Glomerular visceral epithelial cell (primary cell): ENCODE results near the gene TMEM184A.

Experiments used
- DNase-seq: peaks from one replicate; pipeline ENCODE4 v3.0.0-alpha.2; 2016; ENCODE audit errors: extremely low spot score

Gene TMEM184A

GRCh38 chr7:1567896-1568510, 12.0 kb upstream of the TMEM184A start:
- peak; percentile 89 for DNase-seq

- peak; percentile 72 for DNase-seq
Observed at GRCh38 chr7:1567049-1567771, 11.2 kb upstream of the TMEM184A start.

GRCh38 chr7:1566687-1567048, 10.7 kb upstream of the TMEM184A start:
- DNase-seq: no peak

GRCh38 chr7:1564603-1565022, 8.6 kb upstream of the TMEM184A start:
- no peak for DNase-seq

- DNase-seq: no peak
Observed at GRCh38 chr7:1563981-1564602, 8.1 kb upstream of the TMEM184A start.

- DNase-seq: no peak
Observed at GRCh38 chr7:1562597-1563051, 6.6 kb upstream of the TMEM184A start.

GRCh38 chr7:1562116-1562515, 6.1 kb upstream of the TMEM184A start:
- DNase-seq: no peak

DNA sequence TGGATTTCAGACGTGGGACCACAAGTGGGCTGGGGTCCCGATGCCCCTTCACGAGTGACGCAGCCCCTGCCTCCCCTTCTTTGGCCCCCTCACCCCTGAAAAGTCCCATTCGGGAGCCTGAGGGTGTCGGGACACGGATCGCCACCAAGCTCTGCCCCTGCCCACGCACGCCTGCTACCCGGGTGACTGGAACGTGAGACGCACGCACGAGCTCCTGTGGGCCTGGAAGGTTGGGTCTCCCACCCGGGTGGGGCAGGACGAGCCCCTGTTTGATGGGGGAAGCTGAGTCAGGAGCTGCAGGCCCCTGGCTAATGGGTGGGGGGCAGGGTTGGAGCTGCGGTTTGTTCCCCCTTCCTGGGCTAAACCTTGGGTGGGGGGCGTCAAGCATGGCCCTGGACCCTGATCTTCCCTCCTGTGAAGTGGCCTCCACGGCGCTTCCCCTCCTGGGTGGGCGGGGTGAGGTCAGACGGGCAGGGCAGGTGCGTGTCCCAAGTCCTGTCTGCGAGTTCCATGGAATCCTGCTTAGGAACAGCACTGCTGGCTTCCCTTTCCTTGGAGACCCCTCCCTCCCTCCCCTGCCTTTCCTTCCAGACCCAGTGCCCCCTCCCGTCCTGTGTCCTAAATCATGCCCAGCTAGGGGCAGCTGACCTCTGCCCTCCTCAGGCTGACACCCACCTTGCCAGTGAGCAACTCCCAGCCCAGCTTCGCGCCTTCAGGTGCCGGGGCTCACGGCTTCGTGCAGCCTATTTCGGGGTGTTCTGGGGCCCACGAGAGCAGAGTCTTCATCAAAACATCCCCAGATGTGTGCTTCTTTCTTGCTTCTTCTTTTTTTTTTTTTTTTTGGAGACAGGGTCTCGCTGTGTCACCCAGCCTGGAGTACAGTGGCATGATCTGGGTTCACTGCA, 5.3 kb upstream of the TMEM184A start:
- DNase-seq: no peak

- DNase-seq: no peak
Observed at GRCh38 chr7:1560620-1561031, 4.6 kb upstream of the TMEM184A start.

GRCh38 chr7:1559626-1560590, 3.9 kb upstream of the TMEM184A start:
- no peak for DNase-seq

DNA sequence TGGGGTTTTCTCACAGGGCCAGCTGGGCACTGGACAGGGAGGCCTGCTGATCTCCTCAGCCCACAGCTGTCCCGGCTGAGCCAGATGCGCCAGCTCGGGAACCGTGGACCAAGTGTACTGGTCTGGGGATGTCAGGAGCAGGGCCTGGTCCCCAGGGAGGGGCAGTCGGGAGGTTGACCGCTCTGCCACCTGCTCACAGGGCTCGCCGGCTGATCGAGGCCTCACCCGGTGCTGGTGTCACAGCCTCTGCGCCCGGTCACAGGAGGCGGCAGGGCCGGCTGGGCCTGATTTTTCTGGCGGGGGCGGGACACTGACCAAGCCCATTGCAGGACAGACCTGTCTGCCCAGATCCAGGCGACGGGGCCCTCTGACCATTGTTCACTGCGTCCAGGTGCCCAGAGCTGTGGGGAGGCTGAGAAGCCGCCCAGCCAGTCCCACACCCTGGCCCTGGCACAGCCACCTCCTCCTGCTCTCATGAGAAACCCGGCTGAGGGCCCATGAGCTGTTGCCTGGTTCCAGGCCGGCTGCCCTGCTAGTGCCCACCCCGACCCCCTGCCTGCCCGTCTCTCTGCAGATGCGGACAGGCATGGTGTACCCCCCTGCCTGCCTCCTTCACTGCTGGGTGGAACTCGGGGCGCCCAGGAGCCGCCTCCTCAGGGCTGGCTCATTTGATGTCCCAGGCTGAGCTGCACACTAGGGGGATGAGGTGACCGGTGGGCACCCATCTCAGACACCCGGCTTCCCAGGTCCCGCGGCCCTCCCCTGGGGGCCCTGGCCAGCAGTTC, 3.0 kb upstream of the TMEM184A start:
- DNase-seq: no peak

DNA sequence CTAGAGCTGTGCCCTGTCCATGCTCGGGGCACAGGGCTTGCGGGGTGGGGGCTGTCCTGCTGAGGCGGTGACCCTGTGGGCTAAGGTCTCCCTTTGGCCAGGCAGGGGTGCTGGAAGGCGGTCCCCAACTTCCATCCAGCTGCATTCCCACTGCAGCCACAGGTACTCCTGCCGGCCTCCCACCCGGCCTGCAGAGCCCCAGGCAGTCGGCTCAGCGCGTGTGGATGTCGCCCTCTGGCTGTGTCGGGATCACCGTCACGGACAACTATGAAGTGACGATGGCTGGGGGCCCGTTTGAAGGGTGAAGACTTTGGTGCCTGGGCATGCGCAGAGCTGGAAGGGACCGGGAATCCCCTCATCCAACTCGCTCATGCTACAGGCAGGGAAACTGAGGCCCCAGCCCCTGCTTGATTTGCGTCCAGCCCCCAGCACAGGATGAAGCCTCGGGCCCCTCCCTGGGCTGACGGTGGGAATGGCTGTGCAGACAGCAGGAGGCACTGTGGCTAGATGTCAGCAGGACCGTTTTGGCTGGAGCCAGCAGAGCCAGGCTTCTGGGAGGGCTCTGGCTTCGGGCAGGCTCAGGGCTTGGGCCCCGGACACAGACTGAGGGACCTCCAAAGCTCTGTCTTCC, 2.3 kb upstream of the TMEM184A start:
- no peak for DNase-seq

GRCh38 chr7:1557771-1558170, 1.8 kb upstream of the TMEM184A start:
- no peak for DNase-seq

DNA sequence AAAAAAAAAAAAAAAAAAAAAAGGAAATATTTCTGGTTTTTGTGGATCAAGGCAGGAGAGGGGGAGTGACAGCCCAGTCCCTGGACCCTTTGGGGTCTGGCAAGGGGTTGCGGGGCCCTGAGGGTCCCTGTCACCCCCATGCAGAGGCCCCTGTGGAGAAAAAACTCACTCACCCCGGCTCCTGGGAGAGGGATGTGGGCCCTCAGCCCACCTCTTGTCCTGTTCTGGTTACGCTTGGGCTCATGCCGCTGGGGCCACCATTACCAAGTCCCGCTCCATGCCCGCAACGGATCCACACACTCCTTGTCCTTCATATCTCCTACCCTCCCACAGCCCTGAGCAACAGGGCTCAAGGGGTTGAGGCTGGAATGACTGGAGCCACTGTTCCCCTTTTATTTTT, 1.0 kb upstream of the TMEM184A start:
- DNase-seq: no peak

DNA sequence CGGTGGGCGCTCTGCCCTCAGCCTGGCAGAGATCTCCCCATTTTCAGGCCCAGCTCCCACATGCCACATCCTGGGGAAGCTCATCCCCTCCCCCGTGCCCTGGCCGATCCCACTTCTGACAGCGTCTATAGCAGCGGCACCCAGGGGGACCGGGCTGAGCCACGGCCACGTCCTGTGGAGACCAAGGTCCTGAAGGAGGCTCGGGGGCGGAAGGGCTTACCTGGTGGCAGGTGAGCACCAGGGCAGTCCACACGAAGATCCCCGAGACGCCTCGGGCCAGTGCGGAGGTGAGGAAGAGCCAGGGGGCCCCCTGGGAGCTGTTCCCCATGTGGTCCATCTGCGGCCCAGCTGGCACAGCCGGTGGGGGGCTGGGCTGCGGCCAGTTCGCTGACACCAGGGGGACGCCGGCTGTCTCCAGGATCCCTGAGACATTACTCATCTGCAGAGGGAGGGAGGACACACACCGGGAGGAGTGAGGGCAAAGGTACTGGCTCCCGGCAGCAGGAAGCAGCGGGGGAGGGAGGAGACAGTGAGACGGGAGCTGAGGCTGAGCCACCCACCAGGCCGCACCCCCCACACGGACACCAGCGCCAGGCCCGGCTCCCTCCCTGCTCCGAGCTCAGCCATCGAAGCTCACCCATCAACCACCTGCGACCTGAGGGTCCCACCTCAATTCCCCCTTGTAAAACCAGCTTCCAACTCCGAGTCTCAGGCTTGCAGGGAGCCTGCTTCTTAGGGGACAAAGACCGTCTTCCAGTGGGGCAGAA, 776 bp downstream of the TMEM184A start:
- peak; percentile 96 for DNase-seq

GRCh38 chr7:1554333-1555045, 1.5 kb downstream of the TMEM184A start:
- DNase-seq: no peak

DNA sequence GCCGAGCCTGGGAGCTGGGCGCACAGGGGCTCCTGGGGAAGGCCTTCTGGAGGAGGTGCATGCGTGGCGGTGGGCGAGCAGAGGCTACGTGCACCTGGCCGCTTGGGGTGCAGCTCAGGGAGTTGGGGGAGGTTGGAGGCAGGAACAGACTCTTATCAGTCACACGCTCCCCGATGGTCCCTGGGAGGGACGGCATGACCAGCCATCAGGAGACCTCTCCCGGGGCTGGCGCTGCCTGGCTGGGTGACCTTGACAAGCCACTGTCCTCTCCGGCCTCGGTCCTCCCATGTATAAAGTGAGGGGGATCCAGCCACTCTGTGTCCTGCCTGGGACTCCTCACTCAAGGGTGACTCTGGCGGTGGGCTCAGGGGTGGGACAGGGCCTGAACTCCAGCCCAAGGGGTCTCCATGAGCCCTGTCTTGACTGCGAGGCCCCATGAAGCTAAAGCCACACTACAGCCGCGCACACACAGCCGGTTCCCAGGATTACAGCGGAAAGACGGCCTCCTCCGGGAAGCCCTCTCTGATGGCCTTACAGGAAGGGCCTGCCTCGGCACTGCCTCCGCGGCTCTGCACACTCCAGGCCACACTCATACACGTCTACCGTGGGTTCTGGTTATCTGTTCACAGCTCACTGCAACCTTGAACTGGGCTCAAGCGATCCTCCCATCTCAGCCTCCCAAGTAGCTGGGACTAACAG, 2.3 kb downstream of the TMEM184A start:
- no peak for DNase-seq

GRCh38 chr7:1552200-1552599, 3.8 kb downstream of the TMEM184A start:
- no peak for DNase-seq
